NB4 (cell line): ENCODE data around the gene ARHGAP27.
"Not testable (repeated sequence)": the region's sequence is repeated elsewhere in the genome, so short reads cannot be mapped to it uniquely, and the experiment has no call there.

Experiments
- MAX ChIP-seq: IDR thresholded peaks from 2 replicates; pipeline ENCODE4 v1.6.1; 2011; ENCODE audit warnings: low read depth, low read length
- POLR2A ChIP-seq: IDR thresholded peaks from 2 replicates; pipeline ENCODE4 v1.6.1; 2011; ENCODE audit warnings: mild to moderate bottlenecking; ENCODE audit not compliant: insufficient read length; ENCODE audit errors: extremely low read depth
- TF ChIP-seq, protein P1 (sequence below): IDR thresholded peaks from one replicate; pipeline ENCODE4 v1.5.1; 2012; ENCODE audit warnings: low read depth, low read length

- TF ChIP-seq POLR2A, MAX: not testable (repeated sequence)
- TF ChIP-seq, protein P1, sequence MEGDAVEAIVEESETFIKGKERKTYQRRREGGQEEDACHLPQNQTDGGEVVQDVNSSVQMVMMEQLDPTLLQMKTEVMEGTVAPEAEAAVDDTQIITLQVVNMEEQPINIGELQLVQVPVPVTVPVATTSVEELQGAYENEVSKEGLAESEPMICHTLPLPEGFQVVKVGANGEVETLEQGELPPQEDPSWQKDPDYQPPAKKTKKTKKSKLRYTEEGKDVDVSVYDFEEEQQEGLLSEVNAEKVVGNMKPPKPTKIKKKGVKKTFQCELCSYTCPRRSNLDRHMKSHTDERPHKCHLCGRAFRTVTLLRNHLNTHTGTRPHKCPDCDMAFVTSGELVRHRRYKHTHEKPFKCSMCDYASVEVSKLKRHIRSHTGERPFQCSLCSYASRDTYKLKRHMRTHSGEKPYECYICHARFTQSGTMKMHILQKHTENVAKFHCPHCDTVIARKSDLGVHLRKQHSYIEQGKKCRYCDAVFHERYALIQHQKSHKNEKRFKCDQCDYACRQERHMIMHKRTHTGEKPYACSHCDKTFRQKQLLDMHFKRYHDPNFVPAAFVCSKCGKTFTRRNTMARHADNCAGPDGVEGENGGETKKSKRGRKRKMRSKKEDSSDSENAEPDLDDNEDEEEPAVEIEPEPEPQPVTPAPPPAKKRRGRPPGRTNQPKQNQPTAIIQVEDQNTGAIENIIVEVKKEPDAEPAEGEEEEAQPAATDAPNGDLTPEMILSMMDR: not testable (repeated sequence)
Measured at GRCh38 chr17:45444301-45444700, 11.6 kb upstream of the ARHGAP27 start.
